ENCODE data around the gene TDO2. TPM values are rescaled to one million over a fixed set of nuclear protein-coding genes. Genes with fewer than 3 reads are reported as not detected.

The TDO2 gene
- total RNA-seq, 6 experiments from 2014 or later = 158 to 634 (median 569) TPM

- Histone ChIP-seq H3K36me3 (no peaks in the 10 kb centered on the region), H3K4me3 (no peak overlapping the region), H3K27ac (no peak overlapping the region), H3K4me1 (peaks cover 0 to under 1% (median 0%) of the 10 kb centered on the region in 4 donors), H3K27me3 (no peaks in the 10 kb centered on the region), H3K9me3 (no peaks in the 10 kb centered on the region)
- ATAC-seq (no peak), DNase-seq (no peak)
- intact Hi-C loops (cut with DNase I) = no loop called here
- TF ChIP-seq POLR2A (IDR thresholded peaks at IDR 0.05) (no peak), CTCF (IDR thresholded peaks at IDR 0.05) (no peak)
- 58% methylated on average over 5 of the region's 5 CpGs for WGBS (ENCODE audit: insufficient coverage, low coverage, low lambda C conversion rate, missing lambda C conversion rate)
These were observed 57.0 kb downstream of the TDO2 start for GRCh38 chr4:155960522-155960921.

GRCh38 chr4:155961575-155961974 is 58.1 kb downstream of the TDO2 start:
- Histone ChIP-seq H3K36me3 (no peaks in the 10 kb centered on the region), H3K27ac (no peak overlapping the region), H3K9me3 (no peaks in the 10 kb centered on the region), H3K27me3 (no peaks in the 10 kb centered on the region), H3K4me1 (no peaks in the 10 kb centered on the region), H3K4me3 (no peak overlapping the region)
- intact Hi-C loops (cut with DNase I) = no loop called here
- no peak for ATAC-seq
- WGBS (ENCODE audit: insufficient coverage, low coverage, low lambda C conversion rate, missing lambda C conversion rate) = 81% methylated on average over 4 of the region's 4 CpGs
- no peak for TF ChIP-seq POLR2A (IDR thresholded peaks at IDR 0.05)
- TF ChIP-seq CTCF (IDR thresholded peaks at IDR 0.05) = no peak
- DNase-seq = no peak

- DNase-seq = no peak
- no peaks in the 10 kb centered on the region for H3K9me3 ChIP-seq
- H3K27ac ChIP-seq = no peak overlapping the region
- intact Hi-C loops (cut with DNase I) = no loop called here
- no peaks in the 10 kb centered on the region for H3K36me3 ChIP-seq
- no peak overlapping the region for H3K4me3 ChIP-seq
- H3K27me3 ChIP-seq = no peaks in the 10 kb centered on the region
- ATAC-seq = no peak
- WGBS (ENCODE audit: insufficient coverage, low coverage, low lambda C conversion rate, missing lambda C conversion rate) = 42% methylated on average over 2 of the region's 2 CpGs
- TF ChIP-seq CTCF (IDR thresholded peaks at IDR 0.05) = no peak
- TF ChIP-seq POLR2A (IDR thresholded peaks at IDR 0.05) = no peak
- no peaks in the 10 kb centered on the region for H3K4me1 ChIP-seq
These were observed 59.3 kb downstream of the TDO2 start for GRCh38 chr4:155962767-155963166.

GRCh38 chr4:155964016-155964891 is 60.8 kb downstream of the TDO2 start:
- 60% methylated on average over 8 of the region's 8 CpGs for WGBS (ENCODE audit: insufficient coverage, low coverage, low lambda C conversion rate, missing lambda C conversion rate)
- ATAC-seq (no peak), DNase-seq (no peak)
- no peaks in the 10 kb centered on the region for H3K9me3 ChIP-seq
- H3K27me3 ChIP-seq = no peaks in the 10 kb centered on the region
- intact Hi-C loops (cut with DNase I) = no loop called here
- no peak overlapping the region for H3K27ac ChIP-seq
- H3K4me1 ChIP-seq = no peaks in the 10 kb centered on the region
- H3K4me3 ChIP-seq = no peak overlapping the region
- no peak for TF ChIP-seq CTCF (IDR thresholded peaks at IDR 0.05)
- no peak for TF ChIP-seq POLR2A (IDR thresholded peaks at IDR 0.05)
- no peaks in the 10 kb centered on the region for H3K36me3 ChIP-seq

Measured in right lobe of liver (tissue), 6 donors.